ENCODE results near the gene LSAMP.

Gene LSAMP

DNA sequence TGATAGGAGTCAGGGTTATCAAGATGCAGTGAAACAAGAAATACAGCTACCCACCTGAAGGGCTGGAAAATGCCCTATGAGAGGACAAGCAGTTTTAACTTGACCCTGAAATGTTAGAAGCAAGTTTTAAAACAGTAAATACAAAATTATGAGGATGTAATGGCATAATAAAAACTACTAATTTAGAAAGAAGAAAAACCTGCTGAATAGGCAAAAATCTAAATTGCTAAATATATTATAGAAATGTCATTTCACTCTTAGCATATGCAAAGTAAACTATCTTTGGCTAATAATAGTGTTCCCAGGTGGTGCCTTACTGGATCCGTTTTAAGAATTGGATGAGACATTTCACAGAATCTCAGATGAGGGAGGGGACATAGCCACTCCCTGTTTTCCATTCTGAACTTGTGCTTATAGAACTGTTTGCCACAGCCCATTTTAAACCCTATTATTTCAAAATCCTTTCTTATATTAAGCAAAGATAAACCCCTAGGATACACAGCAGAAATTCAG is 294.6 kb downstream of the LSAMP start:
- peaks cover 6% of the 10 kb centered on the region for H3K27me3 ChIP-seq (ENCODE audit: control insufficient read depth, insufficient read depth, low read length)
- no peak overlapping the region for H3K9ac ChIP-seq (ENCODE audit: low read depth, low read length)
- no peaks in the 10 kb centered on the region for H3K36me3 ChIP-seq (ENCODE audit: control insufficient read depth, insufficient read depth, low read length)
- peaks cover 21% of the 10 kb centered on the region for H3K4me1 ChIP-seq (ENCODE audit: control insufficient read depth, insufficient read depth, low read length)
- no peak overlapping the region for H3K4me3 ChIP-seq (ENCODE audit: low read depth, low read length)
- no peaks in the 10 kb centered on the region for H3K9me3 ChIP-seq (ENCODE audit: control insufficient read depth, insufficient read depth, low read length)

GRCh38 chr3:116148881-116149851 is 296.1 kb downstream of the LSAMP start:
- Histone ChIP-seq H3K27me3 (ENCODE audit: control insufficient read depth, insufficient read depth, low read length) (peaks cover 6% of the 10 kb centered on the region), H3K9ac (ENCODE audit: low read depth, low read length) (no peak overlapping the region), H3K36me3 (ENCODE audit: control insufficient read depth, insufficient read depth, low read length) (no peaks in the 10 kb centered on the region), H3K4me3 (ENCODE audit: low read depth, low read length) (no peak overlapping the region), H3K9me3 (ENCODE audit: control insufficient read depth, insufficient read depth, low read length) (no peaks in the 10 kb centered on the region), H3K4me1 (ENCODE audit: control insufficient read depth, insufficient read depth, low read length) (peaks cover 20% of the 10 kb centered on the region)

DNA sequence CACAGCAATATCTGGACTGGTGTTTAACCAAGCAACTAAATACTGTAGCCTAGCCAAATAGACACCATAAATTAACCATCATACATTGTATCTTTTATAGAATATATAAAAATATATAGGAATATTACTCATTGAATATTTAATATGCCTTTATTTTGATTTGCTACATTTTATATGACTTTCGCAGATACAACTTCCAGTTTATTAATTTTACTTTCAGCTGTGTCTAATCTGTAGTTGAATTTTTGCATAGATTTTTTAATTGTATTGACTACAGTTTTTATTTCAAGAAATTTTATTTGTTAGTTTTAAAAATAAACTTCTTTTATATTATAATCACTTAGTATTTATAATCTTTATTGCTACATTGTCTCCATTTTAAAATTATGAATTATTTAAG is 299.7 kb downstream of the LSAMP start:
- Histone ChIP-seq H3K4me3 (ENCODE audit: low read depth, low read length) (no peak overlapping the region), H3K9ac (ENCODE audit: low read depth, low read length) (no peak overlapping the region), H3K9me3 (ENCODE audit: control insufficient read depth, insufficient read depth, low read length) (no peaks in the 10 kb centered on the region), H3K36me3 (ENCODE audit: control insufficient read depth, insufficient read depth, low read length) (no peaks in the 10 kb centered on the region), H3K4me1 (ENCODE audit: control insufficient read depth, insufficient read depth, low read length) (peaks cover 15% of the 10 kb centered on the region), H3K27me3 (ENCODE audit: control insufficient read depth, insufficient read depth, low read length) (no peaks in the 10 kb centered on the region)

- Histone ChIP-seq H3K36me3 (ENCODE audit: control insufficient read depth, insufficient read depth, low read length) (no peaks in the 10 kb centered on the region), H3K9ac (ENCODE audit: low read depth, low read length) (no peak overlapping the region), H3K4me3 (ENCODE audit: low read depth, low read length) (no peak overlapping the region), H3K9me3 (ENCODE audit: control insufficient read depth, insufficient read depth, low read length) (no peaks in the 10 kb centered on the region), H3K4me1 (ENCODE audit: control insufficient read depth, insufficient read depth, low read length) (peaks cover 4% of the 10 kb centered on the region), H3K27me3 (ENCODE audit: control insufficient read depth, insufficient read depth, low read length) (no peaks in the 10 kb centered on the region)
Observed at GRCh38 chr3:116141724-116142123, 303.6 kb downstream of the LSAMP start.

DNA sequence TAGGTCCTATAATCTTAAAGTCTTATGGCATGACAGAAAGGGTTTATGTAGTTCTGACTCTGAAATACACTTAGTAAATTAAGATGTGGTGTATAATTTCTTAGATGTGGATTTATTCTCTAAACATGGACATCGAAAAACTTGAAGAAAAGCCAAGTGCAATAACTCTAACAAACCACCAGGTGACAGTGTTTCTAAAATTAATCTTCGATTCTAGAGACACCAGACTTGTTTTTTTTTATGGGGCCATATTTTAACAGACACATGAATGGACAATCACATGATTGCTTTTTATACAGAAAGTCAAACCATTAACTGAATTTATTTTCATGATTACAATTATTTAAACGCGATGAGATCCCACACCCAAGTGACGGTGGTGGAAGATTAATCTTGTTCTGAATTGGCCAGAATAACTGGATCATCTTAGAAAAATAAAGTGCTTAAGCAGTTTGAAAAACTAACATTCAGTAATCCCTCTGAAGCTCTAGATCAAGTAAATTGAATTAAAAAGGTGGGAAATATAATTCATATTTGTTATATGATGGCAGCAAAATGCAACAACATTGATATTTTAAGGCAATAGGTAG is 305.1 kb downstream of the LSAMP start:
- Histone ChIP-seq H3K4me3 (ENCODE audit: low read depth, low read length) (no peak overlapping the region), H3K9ac (ENCODE audit: low read depth, low read length) (no peak overlapping the region), H3K27me3 (ENCODE audit: control insufficient read depth, insufficient read depth, low read length) (no peaks in the 10 kb centered on the region), H3K9me3 (ENCODE audit: control insufficient read depth, insufficient read depth, low read length) (no peaks in the 10 kb centered on the region), H3K36me3 (ENCODE audit: control insufficient read depth, insufficient read depth, low read length) (no peaks in the 10 kb centered on the region), H3K4me1 (ENCODE audit: control insufficient read depth, insufficient read depth, low read length) (peaks cover 4% of the 10 kb centered on the region)

GRCh38 chr3:116139641-116140040 is 305.6 kb downstream of the LSAMP start:
- Histone ChIP-seq H3K9ac (ENCODE audit: low read depth, low read length) (no peak overlapping the region), H3K4me1 (ENCODE audit: control insufficient read depth, insufficient read depth, low read length) (peaks cover 4% of the 10 kb centered on the region), H3K36me3 (ENCODE audit: control insufficient read depth, insufficient read depth, low read length) (no peaks in the 10 kb centered on the region), H3K27me3 (ENCODE audit: control insufficient read depth, insufficient read depth, low read length) (no peaks in the 10 kb centered on the region), H3K9me3 (ENCODE audit: control insufficient read depth, insufficient read depth, low read length) (no peaks in the 10 kb centered on the region), H3K4me3 (ENCODE audit: low read depth, low read length) (no peak overlapping the region)

GRCh38 chr3:116135457-116136085 is 309.7 kb downstream of the LSAMP start:
- Histone ChIP-seq H3K9ac (ENCODE audit: low read depth, low read length) (no peak overlapping the region), H3K9me3 (ENCODE audit: control insufficient read depth, insufficient read depth, low read length) (no peaks in the 10 kb centered on the region), H3K36me3 (ENCODE audit: control insufficient read depth, insufficient read depth, low read length) (no peaks in the 10 kb centered on the region), H3K27me3 (ENCODE audit: control insufficient read depth, insufficient read depth, low read length) (no peaks in the 10 kb centered on the region), H3K4me3 (ENCODE audit: low read depth, low read length) (no peak overlapping the region), H3K4me1 (ENCODE audit: control insufficient read depth, insufficient read depth, low read length) (no peaks in the 10 kb centered on the region)

DNA sequence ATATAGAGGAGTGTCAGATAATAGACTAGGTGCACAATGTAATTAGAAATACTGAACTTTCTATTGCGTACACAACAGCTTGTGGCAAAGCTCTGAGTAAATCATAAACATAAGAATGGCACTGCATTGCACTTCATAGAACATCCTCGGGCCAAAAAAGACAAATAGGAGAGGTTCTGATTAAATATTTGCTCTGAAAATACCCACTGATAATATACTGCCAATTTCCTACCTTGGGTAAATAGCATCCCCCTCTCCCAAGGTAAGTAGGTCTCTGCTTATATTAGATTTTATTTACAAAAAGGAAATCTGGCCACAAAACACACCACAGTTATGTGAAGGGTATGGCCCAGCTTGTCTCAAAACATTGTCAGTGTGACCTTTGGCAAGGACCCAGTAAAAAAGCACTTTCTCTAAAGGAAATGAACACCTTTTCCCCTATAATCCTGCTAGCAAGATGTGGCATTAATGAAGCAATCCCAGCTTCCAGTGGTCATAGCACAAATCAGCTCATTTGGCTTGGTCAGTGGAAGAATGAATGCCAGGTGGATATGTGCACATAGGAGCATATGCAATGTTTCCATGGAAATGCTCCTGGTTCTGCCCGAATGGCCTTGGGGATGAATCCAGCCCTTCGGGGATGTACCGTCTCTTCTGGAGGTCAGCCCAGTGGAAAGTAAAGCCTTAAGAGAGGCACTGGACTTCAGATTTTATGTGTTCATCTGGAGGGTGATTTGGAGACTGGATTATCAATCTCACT is 315.9 kb downstream of the LSAMP start:
- H3K9ac ChIP-seq (ENCODE audit: low read depth, low read length) = no peak overlapping the region
- H3K27me3 ChIP-seq (ENCODE audit: control insufficient read depth, insufficient read depth, low read length) = no peaks in the 10 kb centered on the region
- H3K36me3 ChIP-seq (ENCODE audit: control insufficient read depth, insufficient read depth, low read length) = no peaks in the 10 kb centered on the region
- peaks cover 11% of the 10 kb centered on the region for H3K4me1 ChIP-seq (ENCODE audit: control insufficient read depth, insufficient read depth, low read length)
- H3K4me3 ChIP-seq (ENCODE audit: low read depth, low read length) = no peak overlapping the region
- no peaks in the 10 kb centered on the region for H3K9me3 ChIP-seq (ENCODE audit: control insufficient read depth, insufficient read depth, low read length)

DNA sequence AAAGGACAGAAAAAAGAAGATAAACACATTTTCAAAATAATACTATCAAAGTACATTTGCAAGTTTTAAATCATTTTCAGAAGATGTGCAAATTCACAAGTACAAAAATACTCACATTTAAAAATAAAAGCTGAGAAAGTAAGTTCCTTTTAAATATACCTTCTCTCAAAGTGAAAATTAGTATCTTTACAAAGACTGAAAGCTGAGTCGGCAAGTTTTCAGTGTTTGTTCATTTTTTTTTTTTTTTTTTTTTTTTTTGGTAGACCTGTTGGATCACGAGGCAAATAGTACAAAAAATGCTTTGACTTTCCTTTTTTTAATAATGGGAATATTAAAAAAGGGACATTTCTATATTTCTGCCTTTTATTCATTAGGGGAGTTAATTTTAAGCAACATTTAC is 317.8 kb downstream of the LSAMP start:
- Histone ChIP-seq H3K4me3 (ENCODE audit: low read depth, low read length) (no peak overlapping the region), H3K36me3 (ENCODE audit: control insufficient read depth, insufficient read depth, low read length) (no peaks in the 10 kb centered on the region), H3K27me3 (ENCODE audit: control insufficient read depth, insufficient read depth, low read length) (no peaks in the 10 kb centered on the region), H3K9ac (ENCODE audit: low read depth, low read length) (no peak overlapping the region), H3K9me3 (ENCODE audit: control insufficient read depth, insufficient read depth, low read length) (no peaks in the 10 kb centered on the region), H3K4me1 (ENCODE audit: control insufficient read depth, insufficient read depth, low read length) (peaks cover 11% of the 10 kb centered on the region)

DNA sequence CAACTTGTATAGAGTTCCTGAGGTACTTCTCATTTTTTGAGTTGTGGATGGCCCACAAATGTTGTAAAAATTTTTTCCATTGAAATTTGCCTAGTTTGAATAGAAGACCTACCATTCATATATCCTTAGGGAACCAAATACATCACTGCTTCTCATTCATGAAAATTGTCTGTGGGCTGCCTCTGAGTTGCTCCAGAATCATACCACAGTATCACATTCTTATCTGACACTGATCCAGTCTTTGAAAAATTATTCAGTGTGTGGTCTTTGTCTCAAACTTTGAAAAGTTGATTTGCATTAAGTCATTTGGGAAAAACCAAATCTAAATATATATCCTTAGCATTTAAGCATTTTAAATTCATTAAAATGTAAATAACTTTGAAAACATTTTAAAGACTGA is 321.1 kb downstream of the LSAMP start:
- Histone ChIP-seq H3K9ac (ENCODE audit: low read depth, low read length) (no peak overlapping the region), H3K4me1 (ENCODE audit: control insufficient read depth, insufficient read depth, low read length) (peaks cover 13% of the 10 kb centered on the region), H3K4me3 (ENCODE audit: low read depth, low read length) (no peak overlapping the region), H3K36me3 (ENCODE audit: control insufficient read depth, insufficient read depth, low read length) (no peaks in the 10 kb centered on the region), H3K9me3 (ENCODE audit: control insufficient read depth, insufficient read depth, low read length) (no peaks in the 10 kb centered on the region), H3K27me3 (ENCODE audit: control insufficient read depth, insufficient read depth, low read length) (no peaks in the 10 kb centered on the region)

GRCh38 chr3:116118475-116119169 is 326.7 kb downstream of the LSAMP start:
- no peaks in the 10 kb centered on the region for H3K36me3 ChIP-seq (ENCODE audit: control insufficient read depth, insufficient read depth, low read length)
- H3K4me1 ChIP-seq (ENCODE audit: control insufficient read depth, insufficient read depth, low read length) = peaks cover 17% of the 10 kb centered on the region
- no peak overlapping the region for H3K4me3 ChIP-seq (ENCODE audit: low read depth, low read length)
- H3K27me3 ChIP-seq (ENCODE audit: control insufficient read depth, insufficient read depth, low read length) = no peaks in the 10 kb centered on the region
- H3K9me3 ChIP-seq (ENCODE audit: control insufficient read depth, insufficient read depth, low read length) = no peaks in the 10 kb centered on the region
- H3K9ac ChIP-seq (ENCODE audit: low read depth, low read length) = no peak overlapping the region
